ENCODE measurements around the gene HOXB3.

The HOXB3 gene

DNA sequence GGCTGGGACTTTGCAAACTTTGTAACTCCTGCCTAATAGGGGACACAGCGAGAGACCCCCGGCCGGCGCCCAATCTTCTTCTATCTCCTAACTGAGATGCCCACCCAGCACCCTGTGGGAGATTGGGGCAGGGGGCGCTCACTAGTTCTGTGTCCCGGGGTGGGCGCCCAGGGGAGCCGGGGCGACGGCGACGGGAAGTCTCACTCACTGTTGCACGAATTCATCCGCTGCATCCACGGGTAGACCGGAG is 7.4 kb upstream of the HOXB3 start:
- no peak for DNase-seq (ENCODE audit: low read depth in 1 of 2, low spot score in 1 of 2)
- in situ Hi-C loops (cut with HindIII; ENCODE audit: low pct_unique_long_range_greater_than_20kb, low sequenced_read_pairs): no loop called here
- no peak for TF ChIP-seq JUND (IDR thresholded peaks at IDR 0.05; ENCODE audit: low read depth)

DNA sequence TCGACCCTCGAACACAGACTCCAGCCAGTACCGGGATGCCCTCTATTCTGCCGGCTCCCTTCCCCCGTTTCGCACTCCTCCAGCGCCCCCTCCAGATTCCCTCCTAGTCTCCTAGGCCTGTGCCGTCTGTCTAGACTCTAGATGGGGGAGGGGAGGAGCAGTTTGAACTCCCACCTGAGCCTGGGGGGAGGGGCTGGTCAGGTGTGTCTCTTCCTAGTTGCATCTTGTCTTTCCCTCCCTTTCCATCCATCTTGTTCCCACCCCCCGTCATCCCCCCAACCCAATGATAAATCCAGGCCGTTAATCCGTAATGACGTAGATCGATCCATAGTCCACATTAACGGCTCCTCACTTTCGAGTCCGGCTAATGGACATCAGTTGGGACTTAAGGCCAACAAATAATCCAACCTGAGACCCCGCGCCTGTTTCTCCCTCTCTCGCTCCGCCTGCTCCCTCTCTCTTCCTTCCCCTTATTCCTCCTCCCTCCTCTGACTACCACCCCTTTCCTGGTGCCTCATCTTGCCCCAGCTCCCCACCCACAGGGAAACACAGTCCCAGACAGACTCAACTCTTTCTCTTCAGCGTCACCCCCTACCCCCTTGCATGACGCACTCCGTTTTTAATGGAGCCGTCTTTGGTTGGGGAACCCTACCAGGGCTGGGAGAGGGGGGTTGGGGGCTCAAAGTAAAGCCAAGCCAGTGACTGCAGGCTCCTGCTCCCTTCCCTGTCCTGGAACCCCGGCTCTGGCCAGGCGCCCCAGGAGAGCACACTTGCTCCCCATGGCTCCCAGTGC is 6.9 kb upstream of the HOXB3 start:
- DNase-seq (ENCODE audit: low read depth in 1 of 2, low spot score in 1 of 2): no peak
- in situ Hi-C loops (cut with HindIII; ENCODE audit: low pct_unique_long_range_greater_than_20kb, low sequenced_read_pairs): no loop called here
- TF ChIP-seq JUND (IDR thresholded peaks at IDR 0.05; ENCODE audit: low read depth): no peak

DNA sequence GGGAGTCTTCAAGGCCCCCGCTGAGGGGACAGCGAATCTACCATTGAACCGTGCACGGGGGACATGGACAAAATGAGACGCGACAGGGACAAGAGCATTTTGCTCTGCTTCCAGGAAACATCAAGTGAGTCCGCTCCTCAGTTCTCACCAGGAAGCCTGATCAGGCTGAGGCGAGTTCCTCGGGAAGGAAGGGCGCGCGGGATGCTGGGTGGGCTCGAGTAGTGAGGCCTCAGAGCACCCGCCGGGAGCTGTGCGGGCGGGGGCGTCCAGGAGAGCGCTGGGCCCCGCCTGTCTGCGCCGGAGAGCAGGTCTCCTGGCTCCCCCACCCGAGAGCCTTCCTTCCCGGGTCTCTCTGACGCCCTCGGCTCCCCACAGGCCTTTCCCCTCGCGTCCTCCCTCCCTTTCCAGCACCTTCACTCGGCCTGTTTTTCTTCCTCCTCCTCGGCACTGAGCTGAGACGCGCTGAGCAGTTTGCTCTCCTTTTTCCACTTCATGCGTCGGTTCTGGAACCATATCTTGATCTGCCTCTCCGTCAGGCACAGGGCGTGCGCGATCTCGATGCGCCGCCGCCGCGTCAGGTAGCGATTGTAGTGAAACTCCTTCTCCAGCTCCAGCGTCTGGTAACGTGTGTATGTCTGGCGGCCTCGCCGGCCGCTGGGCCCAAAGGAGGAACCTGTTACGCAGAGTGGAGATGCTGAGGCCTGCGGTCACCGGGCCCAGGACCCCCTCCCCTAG is 6.1 kb upstream of the HOXB3 start:
- in situ Hi-C loops (cut with HindIII; ENCODE audit: low pct_unique_long_range_greater_than_20kb, low sequenced_read_pairs): no loop called here
- TF ChIP-seq JUND (IDR thresholded peaks at IDR 0.05; ENCODE audit: low read depth): no peak
- DNase-seq (ENCODE audit: low read depth in 1 of 2, low spot score in 1 of 2): no peak

DNA sequence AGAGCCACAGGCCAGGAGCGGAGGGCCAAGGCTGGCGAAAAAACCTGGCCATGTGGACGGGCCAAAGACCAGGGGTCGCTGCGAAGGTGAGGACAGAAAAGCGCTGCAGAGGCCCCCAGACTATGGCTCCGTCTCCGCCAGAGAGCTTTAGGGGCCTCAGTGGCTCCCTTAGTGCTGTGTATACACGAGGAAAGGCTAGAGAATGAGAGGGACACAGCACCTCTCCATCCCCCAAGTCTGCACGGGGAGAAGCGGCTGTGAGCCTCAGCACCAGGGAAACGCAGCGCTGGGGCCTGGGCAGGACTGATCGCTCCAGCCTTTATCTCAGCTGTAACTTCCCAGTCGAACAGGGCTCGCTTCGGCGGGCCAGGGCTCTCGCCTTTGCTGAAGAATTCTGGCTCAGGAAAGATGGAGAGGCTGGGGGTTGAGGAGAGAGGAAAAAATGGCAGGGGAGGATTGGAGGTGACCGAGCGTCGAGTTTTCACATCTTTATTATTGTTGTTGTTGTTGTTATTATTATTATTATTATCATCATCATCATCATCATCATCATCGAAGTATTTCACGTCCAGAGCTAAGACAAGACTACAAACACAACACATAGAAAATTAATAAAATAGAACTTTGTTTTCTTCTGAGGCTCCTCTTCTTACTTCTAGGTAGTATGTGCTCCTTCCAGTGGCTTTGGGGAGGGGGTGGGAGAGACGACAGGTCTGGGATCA is 5.4 kb upstream of the HOXB3 start:
- no peak for TF ChIP-seq JUND (IDR thresholded peaks at IDR 0.05; ENCODE audit: low read depth)
- in situ Hi-C loops (cut with HindIII; ENCODE audit: low pct_unique_long_range_greater_than_20kb, low sequenced_read_pairs): no loop called here
- DNase-seq (ENCODE audit: low read depth in 1 of 2, low spot score in 1 of 2): no peak

DNA sequence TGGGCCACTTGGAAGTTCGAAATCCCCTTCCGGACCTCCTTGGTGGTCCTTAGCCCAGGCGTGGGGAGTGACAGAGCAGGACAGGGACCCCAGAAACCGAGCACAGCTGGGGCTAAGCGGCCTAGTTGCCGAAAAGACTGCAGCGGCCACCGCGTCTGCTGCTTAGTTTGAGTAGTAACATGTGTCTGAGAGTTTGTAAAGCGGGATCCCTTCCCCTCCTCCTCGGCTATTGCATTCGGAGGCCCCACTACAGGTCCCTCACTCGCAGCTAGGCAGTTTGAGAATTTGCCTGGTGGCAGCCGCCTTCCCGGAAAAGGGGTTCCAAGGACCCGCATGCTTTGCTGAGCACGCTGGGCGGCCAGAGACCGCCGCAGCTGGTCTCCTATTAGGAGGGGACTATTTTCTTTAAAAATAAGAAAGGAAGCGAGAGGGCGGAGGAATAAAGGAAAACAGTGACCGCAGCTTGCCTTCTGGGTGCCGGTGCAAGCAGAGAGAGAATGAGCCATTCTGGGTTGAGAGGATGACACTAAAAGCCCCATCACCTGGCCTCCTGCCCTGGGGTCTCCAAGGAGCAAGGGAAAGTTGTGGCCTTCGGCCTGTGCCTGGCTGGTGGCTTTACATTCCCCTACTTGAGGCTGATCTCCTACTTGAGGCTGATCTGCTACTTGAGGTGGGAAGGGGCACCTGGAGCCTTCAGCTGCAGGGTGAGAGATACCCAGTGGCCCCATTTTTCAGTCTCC is 4.7 kb upstream of the HOXB3 start:
- in situ Hi-C loops (cut with HindIII; ENCODE audit: low pct_unique_long_range_greater_than_20kb, low sequenced_read_pairs): no loop called here
- no peak for DNase-seq (ENCODE audit: low read depth in 1 of 2, low spot score in 1 of 2)
- TF ChIP-seq JUND (IDR thresholded peaks at IDR 0.05; ENCODE audit: low read depth): no peak

DNA sequence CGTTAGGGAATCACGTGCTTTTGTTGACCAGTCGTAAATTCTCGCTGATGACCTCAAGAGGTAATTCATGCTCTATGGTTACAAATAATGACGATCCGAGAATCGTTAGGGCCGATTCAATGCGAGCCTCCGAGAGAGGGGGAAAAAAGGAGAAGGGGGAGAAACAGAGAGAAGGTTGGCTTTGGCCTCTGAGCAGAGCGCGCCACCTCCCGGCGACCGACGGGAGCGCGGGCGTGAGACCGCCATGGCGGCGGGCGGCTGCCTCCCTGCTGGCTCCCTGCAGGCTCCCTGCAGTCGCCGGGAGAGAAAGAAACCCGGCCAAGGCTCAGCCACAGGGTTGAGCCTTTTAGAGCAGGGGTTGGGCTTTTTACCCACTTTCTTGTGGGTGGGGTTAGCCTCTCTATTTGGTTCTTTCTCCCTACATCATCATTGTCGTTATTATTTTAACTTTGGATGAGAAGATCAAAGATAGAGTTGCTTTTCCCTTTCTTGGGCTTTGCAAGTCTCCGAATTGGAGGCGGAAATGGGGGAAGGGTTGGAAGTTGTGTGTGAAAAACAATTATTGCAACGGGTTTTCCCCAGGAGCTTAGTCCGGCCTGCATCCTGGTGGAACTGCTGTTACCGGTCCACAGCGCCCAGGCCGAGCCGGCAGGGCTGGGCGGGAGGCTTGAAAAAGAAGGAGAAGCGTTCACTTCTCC is 3.9 kb upstream of the HOXB3 start:
- in situ Hi-C loops (cut with HindIII; ENCODE audit: low pct_unique_long_range_greater_than_20kb, low sequenced_read_pairs): no loop called here
- TF ChIP-seq JUND (IDR thresholded peaks at IDR 0.05; ENCODE audit: low read depth): no peak
- peak; percentile 85 to 96 for DNase-seq (ENCODE audit: low read depth in 1 of 2, low spot score in 1 of 2)

DNA sequence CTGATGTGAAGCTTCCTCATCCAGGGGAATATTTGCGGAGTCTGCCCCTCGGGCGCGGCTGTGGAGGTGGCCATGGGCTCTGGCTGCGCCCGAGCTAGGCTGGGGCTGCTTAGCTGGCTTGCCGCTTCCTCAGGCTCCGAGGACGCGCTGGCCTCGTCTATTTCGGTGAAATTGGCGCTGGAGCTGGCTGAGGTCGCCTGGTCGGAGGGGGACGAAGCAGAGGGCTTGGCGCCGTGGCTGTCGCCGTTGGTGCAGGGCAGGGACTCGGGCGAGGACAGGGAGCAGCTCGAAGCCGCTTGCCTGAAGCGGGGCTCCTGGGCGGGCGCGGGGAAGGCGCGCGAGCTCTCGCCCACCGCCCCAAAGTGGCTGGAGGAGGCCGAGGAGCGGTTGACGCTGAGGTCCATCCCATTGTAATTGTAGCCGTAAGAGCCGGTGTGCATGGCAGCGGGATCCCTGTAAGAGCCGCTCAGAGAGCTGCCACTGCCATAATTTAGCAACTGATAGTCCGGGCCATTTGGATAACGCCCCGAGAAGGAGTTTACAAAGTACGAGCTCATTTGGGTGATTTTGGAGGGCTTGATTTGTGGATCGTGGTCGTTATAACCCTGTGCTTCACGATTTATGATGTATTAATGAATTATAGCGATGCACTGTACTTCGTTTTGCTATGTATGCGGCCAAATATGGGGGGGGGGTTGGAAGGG is 3.2 kb upstream of the HOXB3 start, which contains the start of gene HOXB5:
TSS of gene HOXB5 (minus strand) at position 654 of the 704 bp plus-strand sequence. CDS start at position 557, 97 bp downstream.
- DNase-seq (ENCODE audit: low read depth in 1 of 2, low spot score in 1 of 2): peak in 1 of 2 experiments; percentile 47
- in situ Hi-C loops (cut with HindIII; ENCODE audit: low pct_unique_long_range_greater_than_20kb, low sequenced_read_pairs): no loop called here
- TF ChIP-seq JUND (IDR thresholded peaks at IDR 0.05; ENCODE audit: low read depth): no peak

DNA sequence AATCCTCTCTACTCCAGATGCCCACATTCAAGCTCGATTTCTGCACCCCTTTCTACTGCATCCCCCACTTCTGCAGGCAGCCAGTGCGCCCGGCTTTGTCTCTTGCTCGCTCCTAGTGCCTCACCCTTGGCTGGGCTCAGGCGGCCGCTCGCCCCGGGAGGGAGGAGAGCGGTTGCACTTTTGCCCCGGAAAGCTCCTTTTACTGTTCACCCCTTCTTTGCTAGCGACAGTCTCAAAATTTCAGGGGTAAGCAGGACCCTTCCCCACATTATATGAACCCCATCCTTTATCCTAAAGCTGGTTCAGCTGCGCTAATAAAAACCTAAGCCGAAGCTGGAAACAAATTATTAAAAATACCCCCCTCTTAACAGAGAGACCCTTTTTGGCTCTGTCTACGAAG is 2.5 kb upstream of the HOXB3 start:
- no peak for DNase-seq (ENCODE audit: low read depth in 1 of 2, low spot score in 1 of 2)
- in situ Hi-C loops (cut with HindIII; ENCODE audit: low pct_unique_long_range_greater_than_20kb, low sequenced_read_pairs): no loop called here
- TF ChIP-seq JUND (IDR thresholded peaks at IDR 0.05; ENCODE audit: low read depth): no peak

DNA sequence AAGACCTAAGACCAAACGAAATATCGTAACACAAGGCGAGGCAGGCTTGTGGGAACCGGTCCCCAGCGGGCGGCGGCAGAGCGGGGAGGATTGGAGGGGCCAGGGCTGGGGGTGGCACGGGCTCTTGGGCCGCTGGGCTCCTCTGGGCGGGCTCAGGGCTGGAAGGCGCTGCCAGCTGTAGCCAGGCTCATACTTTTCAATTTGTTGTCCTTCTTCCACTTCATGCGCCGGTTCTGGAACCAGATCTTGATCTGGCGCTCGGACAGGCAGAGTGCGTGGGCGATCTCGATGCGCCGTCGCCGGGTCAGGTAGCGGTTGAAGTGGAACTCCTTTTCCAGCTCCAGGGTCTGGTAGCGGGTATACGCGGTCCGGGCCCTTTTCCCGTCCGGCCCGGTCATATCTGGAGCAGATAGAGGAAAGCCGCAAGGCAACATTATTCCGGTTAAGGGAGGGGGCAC is 2.0 kb upstream of the HOXB3 start:
- in situ Hi-C loops (cut with HindIII; ENCODE audit: low pct_unique_long_range_greater_than_20kb, low sequenced_read_pairs): no loop called here
- no peak for DNase-seq (ENCODE audit: low read depth in 1 of 2, low spot score in 1 of 2)
- no peak for TF ChIP-seq JUND (IDR thresholded peaks at IDR 0.05; ENCODE audit: low read depth)

DNA sequence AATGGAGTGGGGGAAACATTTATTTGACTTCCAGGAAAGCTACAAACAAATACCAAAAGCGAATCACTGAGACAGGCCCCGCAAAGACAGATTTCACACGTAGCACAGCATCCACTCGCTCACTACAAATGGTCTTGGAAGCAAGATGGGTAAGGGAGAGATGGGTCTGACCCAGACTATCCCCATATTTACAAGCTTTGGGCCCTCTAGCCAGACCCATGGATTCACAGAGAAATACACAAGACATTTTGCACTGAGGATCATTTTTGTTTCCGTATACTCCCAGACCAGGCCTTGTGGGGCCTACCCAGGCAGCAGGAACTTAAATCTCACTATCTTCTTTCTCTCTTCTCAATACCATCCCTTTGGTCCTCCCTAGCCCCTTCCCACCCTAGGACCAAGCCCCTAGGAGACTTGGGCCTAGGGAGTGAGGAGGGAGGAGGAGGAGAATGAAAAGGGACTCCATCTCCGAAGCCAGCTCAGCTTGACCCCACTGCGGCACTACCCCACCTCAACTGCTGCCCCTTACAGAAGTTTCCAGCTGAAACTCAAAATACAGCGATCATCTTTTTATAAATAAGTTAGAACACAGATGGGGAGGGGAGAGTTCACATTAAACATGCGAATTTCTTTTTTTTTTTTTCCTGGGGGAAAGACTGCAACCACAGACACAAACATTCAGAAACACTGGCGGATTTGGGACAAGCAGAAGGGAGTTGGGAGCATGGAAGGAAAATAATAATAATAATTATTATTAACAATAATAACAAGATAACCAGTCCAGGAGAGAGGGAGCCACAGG is 1.4 kb upstream of the HOXB3 start:
- in situ Hi-C loops (cut with HindIII; ENCODE audit: low pct_unique_long_range_greater_than_20kb, low sequenced_read_pairs): no loop called here
- no peak for DNase-seq (ENCODE audit: low read depth in 1 of 2, low spot score in 1 of 2)
- TF ChIP-seq JUND (IDR thresholded peaks at IDR 0.05; ENCODE audit: low read depth): no peak
